GM12878 (cell line): ENCODE results near the gene INTS6. TPM values are rescaled to one million over a fixed set of nuclear protein-coding genes. Genes with fewer than 3 reads are reported as not detected.

Experiments used
- EZH2 ChIP-seq: IDR thresholded peaks from 2 replicates; pipeline ENCODE4 v1.6.1; 2012; ENCODE audit warnings: low read depth, mild to moderate bottlenecking, control low read depth, inconsistent platforms, low read length, borderline replicate concordance; ENCODE audit not compliant: control insufficient read depth
- FOS ChIP-seq: IDR thresholded peaks from 3 replicates; pipeline ENCODE4 v1.6.1; 2011; ENCODE audit warnings: borderline replicate concordance; ENCODE audit not compliant: insufficient read length; ENCODE audit errors: extremely low read depth
- KAT2A ChIP-seq: conservative IDR thresholded peaks from 2 replicates; pipeline ENCODE4 v1.6.1; 2011; ENCODE audit warnings: low read depth, low read length; ENCODE audit not compliant: control insufficient read depth
- NBN ChIP-seq: fragments of 450-650 bp; IDR thresholded peaks from 2 replicates; pipeline ENCODE4 v1.6.1; 2016
- SIX5 ChIP-seq: IDR thresholded peaks from 2 replicates; pipeline ENCODE4 v1.6.1; 2011; ENCODE audit warnings: mild to moderate bottlenecking, low read depth, low read length, moderate library complexity; ENCODE audit not compliant: severe bottlenecking
- SREBF1 ChIP-seq: IDR thresholded peaks from 2 replicates; pipeline ENCODE4 v1.6.1; 2012; ENCODE audit warnings: mild to moderate bottlenecking, low read length
- SREBF2 ChIP-seq: IDR thresholded peaks from 2 replicates; pipeline ENCODE4 v1.6.1; 2012; ENCODE audit warnings: mild to moderate bottlenecking, low read length
- TARDBP ChIP-seq: IDR thresholded peaks from 2 replicates; pipeline ENCODE4 v1.6.1; 2016; ENCODE audit warnings: borderline replicate concordance
- TBL1XR1 ChIP-seq: IDR thresholded peaks from 2 replicates; pipeline ENCODE4 v1.6.1; 2012; ENCODE audit warnings: low read depth, low read length, improper control_type of control experiment
- polyA plus RNA-seq, 11 experiments: library from polyadenylated mRNA; depleted of rRNA in 4 of 11; unstranded in 6 of 11; stranded (reverse) in 5 of 11; fragments of >200 nt; fragmentation: Nextera tagmentation in 4 of 11; fragmentation: Illumina TruSeq in 1 of 11; extraction: Ambion mirVana in 4 of 11; extraction: Trizol in 1 of 11; gene quantifications; 1 replicate in 1 of 11; 2 replicates in 10 of 11; pipeline versions ENCODE4 v1.2.1 to v1.2.3, GENCODE V29; 2011 to 2016; ENCODE audit warnings: inconsistent platforms in 2 of 11, missing spikeins in 2 of 11, low read depth in 1 of 11
- total RNA-seq, 4 experiments: library from RNA; depleted of rRNA in 3 of 4; stranded (reverse); fragments of >200 nt in 3 of 4; fragmentation: Illumina TruSeq in 1 of 4; extraction: Trizol in 1 of 4; gene quantifications; 2 replicates each; pipeline versions ENCODE4 v1.2.1 to v1.2.3, GENCODE V29; 2013 to 2021
- TF ChIP-seq, protein P1 (sequence below): IDR thresholded peaks from 2 replicates; pipeline ENCODE4 v1.6.1; 2012; ENCODE audit warnings: low read depth, low read length, improper control_type of control experiment
- TF ChIP-seq, protein P2 (sequence below): IDR thresholded peaks from 2 replicates; pipeline ENCODE4 v1.6.1; 2011; ENCODE audit warnings: low read depth, mild to moderate bottlenecking, low read length, moderate library complexity, borderline replicate concordance; ENCODE audit errors: extremely low read depth

INTS6 gene
- total and polyA plus RNA-seq, 10 of the 15 experiments (the other 5 are each of a cell fraction or from before 2014, with no cell fraction given): 7.2 to 57.7 (median 30.9) TPM

DNA sequence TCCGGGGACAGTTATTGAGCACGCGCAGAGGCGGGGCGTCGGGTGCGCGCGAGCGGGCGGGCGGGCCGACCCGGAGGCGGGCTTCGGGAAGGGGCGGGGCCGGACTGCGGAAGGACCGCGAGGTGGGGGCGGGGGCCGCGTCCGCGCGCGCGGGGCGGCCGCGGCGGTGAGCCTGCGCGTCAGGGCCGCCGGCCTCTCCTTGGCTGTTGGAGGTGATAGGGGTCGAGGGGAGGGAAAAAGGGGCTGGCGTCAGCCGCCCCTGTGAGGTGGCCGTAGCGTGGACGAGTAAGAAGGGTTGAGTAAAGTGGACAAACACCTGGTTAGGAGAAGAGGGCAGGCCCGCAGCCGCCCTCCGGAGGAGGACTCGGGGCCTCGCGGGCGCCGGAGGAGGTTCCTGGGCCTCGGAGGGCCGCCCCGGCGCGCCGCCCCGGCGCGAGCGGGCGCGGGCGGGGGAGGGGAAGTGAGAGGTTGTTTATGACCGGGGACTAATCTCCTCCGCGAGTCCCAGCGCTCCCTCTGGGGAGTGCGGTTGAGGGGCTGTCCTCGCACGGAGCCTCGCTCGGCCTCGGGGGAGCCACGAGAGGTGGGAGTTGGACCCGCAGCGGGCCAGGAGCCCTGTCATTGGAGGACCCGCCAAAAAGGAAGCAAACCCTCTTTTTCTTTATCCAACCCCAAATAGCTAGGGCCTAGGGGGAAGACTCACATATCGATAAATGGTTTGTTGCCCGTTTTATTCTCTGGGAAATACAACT is 547 bp upstream of the INTS6 start (continued):
- TF ChIP-seq SIX5 (peak; percentile 5), TARDBP (no peak), KAT2A (no peak), TBL1XR1 (no peak), SREBF1 (no peak), FOS (no peak), NBN (0 out of 2 replicates have a peak, but pooled peaks have one; percentile 49), EZH2 (no peak), SREBF2 (no peak)
- TF ChIP-seq, protein P1, sequence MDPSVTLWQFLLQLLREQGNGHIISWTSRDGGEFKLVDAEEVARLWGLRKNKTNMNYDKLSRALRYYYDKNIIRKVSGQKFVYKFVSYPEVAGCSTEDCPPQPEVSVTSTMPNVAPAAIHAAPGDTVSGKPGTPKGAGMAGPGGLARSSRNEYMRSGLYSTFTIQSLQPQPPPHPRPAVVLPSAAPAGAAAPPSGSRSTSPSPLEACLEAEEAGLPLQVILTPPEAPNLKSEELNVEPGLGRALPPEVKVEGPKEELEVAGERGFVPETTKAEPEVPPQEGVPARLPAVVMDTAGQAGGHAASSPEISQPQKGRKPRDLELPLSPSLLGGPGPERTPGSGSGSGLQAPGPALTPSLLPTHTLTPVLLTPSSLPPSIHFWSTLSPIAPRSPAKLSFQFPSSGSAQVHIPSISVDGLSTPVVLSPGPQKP: no peak
- TF ChIP-seq, protein P2, sequence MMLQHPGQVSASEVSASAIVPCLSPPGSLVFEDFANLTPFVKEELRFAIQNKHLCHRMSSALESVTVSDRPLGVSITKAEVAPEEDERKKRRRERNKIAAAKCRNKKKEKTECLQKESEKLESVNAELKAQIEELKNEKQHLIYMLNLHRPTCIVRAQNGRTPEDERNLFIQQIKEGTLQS: no peak
